Amniotic epithelial cell (primary cell): ENCODE data around the gene SOX2.

Source experiments
- DNase-seq: peaks from one replicate; pipeline ENCODE4 v3.0.0-alpha.2; 2010; ENCODE audit warnings: low read depth

The SOX2 gene

DNA sequence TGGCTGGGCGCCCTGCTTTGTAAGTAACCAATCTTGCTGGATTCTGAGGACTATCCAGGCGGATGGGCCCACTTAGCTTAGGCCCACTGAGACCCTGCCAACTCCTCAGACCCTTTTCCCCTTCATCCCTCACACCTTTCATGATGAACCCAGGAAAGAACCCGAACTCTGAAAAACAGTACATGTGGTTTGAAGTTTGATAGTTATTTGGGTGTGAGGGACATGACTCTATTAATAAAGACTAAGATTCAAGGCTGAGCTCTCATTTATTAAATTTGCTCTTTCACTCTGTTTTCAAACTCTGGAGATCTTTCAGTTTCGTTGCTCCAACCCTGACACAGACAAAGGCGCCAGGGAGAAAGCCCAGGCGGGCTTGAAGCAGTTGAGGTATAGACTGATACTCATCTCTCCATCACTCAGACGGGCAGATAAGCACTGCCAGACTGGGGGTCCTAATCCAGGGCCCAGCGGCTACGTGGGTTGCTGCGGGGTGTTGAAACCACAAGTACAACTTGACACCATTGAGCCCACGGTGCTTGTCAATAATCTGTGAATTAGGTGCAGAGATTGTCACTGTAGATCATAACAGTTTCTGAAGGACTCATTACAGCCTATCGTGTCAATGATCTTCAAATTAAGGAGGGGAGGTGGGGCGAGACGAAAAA, 7.2 kb upstream of the SOX2 start:
- DNase-seq, result no peak

DNA sequence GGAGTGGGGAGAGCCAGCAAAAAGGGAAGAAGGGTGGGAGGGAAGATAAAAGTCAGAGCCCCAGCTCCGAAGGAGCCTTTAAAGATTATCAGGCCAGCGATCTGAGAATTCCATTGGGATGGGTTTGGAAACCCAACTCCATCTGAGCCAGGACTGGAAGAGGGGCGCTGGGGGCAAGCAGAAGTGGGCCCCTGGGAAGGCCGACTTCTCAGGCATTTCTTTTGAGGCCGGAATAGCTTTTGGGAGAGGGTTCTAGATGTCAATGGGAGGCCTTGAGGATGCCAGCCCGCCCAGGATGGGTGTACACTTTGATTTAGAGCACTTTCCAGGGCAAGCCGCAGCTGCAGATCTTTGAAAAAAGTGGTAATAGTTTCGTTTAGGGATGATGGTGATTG, 6.6 kb upstream of the SOX2 start:
- DNase-seq, result no peak

DNA sequence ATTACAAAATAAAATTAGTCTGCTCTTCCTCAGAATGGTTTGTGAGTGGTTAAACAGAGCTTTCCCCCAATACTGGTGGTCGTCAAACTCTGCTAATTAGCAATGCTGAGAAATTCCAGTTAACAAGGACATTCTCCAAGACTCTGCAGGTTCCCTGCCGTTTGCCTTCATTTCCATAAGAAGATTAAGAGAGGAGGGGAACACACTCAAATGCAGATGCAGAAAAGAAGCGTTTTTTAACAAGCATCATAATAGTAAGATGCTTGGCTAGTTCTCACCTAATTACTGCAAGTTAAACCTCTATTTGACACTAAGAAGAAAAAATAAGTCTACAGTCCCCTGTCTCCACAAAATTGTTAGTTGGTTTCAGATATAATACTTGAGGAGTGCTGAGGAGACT, 3.7 kb upstream of the SOX2 start:
- DNase-seq, result no peak

DNA sequence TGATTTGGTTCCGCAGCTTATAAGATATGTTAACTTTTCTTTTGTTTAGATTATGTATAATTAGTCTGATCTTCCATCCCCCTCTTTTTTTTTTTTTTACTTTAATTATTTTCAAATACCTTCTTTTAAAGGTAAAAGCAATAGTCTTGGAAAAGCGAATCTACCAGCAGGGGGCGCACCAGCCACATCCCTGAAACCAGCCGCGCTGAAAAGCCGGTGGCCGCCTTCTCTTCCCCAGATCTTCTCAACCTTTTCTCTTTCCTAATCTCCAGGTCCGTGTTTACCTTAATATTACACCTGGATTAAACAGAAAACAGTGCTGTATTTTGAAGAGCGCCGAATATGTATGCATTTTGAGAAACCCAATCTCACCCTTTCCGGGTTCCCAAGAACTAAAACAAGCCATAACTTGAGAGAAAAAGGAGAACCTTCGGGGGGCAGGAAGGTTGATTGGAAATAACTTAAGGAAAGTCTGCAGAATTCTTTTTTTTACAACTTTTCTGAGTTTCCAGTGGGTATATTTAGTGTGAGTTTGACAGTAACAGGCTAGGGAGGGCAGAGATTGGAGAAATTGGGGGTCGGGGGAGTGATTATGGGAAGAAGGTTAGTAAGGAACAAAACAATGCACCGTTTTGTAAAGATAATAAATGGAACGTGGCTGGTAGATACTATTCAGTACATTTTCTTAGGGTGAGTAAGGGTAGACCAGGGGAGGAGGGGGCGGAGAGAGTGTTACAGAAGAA, 2.0 kb upstream of the SOX2 start:
- DNase-seq, result peak; percentile 39

DNA sequence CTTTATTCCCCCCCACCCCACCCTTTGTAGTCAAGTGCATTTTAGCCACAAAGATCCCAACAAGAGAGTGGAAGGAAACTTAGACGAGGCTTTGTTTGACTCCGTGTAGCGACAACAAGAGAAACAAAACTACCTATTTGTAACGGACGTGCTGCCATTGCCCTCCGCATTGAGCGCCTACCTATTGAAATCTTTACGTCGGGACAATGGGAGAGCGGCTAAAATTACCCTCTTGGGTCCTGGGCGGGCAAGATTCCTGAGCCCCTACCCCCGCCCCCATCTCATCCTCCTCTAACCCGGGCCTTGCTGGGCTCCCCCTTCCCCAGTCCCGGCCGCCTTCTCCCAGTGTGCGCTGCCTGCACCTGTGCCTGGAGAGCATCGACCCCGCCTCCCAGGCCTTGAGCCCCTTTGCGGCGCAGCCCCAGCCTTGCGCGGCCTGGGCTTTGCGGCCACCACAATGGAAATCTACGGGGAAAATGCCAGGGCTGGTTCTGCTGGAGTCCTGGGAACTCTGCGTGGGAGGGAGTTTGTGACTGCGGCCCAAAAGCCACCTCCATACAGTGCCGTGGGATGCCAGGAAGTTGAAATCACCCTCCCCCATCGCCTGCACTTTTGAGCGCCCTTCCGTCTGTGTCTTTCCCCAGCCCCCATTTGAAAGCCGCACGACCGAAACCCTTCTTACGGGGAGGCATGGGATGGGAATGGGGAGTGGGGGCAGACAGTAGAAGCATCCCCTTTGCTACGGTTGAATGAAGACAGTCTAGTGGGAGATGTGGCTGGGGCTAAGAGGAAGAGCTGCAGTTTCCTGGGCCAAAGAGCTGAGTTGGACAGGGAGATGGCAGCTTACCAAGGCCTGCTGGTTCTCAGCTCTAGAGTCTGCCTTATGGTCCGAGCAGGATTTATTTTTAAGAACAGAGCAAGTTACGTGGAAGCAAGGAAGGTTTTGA, 1.1 kb upstream of the SOX2 start:
- no peak for DNase-seq

DNA sequence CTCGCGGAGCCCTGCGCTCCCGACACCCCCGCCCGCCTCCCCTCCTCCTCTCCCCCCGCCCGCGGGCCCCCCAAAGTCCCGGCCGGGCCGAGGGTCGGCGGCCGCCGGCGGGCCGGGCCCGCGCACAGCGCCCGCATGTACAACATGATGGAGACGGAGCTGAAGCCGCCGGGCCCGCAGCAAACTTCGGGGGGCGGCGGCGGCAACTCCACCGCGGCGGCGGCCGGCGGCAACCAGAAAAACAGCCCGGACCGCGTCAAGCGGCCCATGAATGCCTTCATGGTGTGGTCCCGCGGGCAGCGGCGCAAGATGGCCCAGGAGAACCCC, 464 bp downstream of the SOX2 start:
- DNase-seq, result no peak

DNA sequence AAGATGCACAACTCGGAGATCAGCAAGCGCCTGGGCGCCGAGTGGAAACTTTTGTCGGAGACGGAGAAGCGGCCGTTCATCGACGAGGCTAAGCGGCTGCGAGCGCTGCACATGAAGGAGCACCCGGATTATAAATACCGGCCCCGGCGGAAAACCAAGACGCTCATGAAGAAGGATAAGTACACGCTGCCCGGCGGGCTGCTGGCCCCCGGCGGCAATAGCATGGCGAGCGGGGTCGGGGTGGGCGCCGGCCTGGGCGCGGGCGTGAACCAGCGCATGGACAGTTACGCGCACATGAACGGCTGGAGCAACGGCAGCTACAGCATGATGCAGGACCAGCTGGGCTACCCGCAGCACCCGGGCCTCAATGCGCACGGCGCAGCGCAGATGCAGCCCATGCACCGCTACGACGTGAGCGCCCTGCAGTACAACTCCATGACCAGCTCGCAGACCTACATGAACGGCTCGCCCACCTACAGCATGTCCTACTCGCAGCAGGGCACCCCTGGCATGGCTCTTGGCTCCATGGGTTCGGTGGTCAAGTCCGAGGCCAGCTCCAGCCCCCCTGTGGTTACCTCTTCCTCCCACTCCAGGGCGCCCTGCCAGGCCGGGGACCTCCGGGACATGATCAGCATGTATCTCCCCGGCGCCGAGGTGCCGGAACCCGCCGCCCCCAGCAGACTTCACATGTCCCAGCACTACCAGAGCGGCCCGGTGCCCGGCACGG, 991 bp downstream of the SOX2 start:
- no peak for DNase-seq

DNA sequence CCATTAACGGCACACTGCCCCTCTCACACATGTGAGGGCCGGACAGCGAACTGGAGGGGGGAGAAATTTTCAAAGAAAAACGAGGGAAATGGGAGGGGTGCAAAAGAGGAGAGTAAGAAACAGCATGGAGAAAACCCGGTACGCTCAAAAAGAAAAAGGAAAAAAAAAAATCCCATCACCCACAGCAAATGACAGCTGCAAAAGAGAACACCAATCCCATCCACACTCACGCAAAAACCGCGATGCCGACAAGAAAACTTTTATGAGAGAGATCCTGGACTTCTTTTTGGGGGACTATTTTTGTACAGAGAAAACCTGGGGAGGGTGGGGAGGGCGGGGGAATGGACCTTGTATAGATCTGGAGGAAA, 1.5 kb downstream of the SOX2 start:
- DNase-seq, result no peak

DNA sequence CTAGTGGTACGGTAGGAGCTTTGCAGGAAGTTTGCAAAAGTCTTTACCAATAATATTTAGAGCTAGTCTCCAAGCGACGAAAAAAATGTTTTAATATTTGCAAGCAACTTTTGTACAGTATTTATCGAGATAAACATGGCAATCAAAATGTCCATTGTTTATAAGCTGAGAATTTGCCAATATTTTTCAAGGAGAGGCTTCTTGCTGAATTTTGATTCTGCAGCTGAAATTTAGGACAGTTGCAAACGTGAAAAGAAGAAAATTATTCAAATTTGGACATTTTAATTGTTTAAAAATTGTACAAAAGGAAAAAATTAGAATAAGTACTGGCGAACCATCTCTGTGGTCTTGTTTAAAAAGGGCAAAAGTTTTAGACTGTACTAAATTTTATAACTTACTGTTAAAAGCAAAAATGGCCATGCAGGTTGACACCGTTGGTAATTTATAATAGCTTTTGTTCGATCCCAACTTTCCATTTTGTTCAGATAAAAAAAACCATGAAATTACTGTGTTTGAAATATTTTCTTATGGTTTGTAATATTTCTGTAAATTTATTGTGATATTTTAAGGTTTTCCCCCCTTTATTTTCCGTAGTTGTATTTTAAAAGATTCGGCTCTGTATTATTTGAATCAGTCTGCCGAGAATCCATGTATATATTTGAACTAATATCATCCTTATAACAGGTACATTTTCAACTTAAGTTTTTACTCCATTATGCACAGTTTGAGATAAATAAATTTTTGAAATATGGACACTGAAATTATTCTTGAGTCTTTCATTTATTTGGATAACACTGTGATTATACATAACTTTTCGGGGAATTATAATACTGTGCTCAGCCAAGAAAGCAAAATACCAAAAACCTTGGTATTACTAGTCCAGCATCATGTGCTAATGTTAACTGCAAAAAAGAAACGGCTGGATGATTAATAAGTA, 2.2 kb downstream of the SOX2 start:
- DNase-seq, result no peak

DNA sequence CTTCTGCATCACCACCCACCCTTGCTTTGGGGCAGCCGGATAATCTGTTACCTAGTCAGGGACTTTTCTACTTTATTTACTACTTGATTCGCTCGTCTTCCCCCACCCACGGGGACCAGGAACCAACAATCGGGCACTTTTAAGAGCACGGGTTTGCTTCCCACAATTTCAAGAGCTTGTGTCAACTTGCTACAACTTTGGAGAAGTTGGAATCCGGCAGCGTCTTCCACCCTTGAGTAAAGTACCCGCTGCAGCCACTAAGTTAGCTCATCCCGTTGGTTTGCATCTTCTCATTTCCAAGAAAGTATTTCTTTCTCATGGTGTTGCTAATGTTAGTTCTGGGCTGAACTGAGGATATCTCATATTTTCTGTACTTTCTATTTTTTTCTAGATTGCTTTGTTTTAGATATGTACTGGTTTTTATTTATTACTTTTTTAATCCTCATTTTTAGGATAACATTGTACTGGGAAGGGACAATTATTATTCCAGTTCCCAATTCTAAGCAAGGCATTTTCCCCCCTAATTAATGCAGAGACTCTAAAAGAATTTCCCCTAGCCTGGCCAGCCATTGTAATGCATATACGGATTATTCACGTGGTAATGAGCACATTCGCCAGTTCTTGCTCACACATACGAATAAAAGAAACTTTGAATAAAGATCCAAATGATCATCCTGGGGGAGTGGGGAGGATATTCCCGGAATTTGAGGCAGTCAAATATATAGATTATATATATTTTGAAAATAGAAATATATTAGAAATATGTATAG, 4.0 kb downstream of the SOX2 start:
- DNase-seq, result no peak

DNA sequence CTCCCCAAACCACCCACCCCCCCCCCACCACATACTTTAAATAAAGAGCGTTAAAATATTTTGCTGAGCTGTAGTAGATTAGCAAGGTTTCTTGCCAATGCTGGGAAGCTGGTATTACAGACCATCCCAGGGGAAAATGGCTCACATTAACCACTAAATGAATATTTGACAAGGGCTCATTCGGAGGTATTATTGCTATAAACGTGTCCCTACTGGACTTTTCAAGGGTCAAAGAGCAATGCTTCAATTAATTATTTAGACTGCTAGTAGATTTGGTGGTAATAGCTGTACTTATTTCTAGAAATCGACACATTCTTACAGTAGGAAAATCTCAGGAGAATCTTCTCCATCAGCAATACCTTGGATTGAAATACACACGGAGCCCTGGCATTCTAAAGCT, 5.2 kb downstream of the SOX2 start:
- no peak for DNase-seq

DNA sequence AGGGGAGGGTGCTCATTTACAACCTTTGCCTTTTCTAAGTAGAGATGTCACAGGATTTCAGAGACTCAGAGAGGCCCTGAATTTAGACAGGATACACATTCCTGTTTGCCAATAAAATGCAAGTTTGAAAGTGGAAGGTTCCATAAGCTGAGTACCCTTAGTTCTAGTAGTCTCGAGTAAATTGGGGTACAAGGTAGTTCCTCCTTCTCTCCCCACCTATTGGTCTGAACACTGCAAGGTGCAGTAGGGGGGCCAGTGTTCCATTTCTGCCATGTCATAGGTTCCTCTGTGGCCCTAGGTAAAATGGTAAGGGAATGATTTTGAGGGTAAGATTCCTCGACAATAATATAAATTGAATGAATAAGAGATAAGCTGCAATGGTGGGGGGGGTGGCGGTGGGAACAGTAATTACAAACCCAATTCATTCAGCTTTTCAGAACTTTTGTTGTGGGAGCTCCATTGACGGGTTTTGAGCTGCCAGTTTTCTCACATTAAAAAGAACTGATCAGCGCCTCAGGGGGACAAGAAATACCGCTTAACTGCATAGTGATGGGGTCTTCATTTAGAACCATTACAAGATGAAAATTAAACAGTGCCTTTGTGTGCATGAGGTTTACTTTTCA, 5.9 kb downstream of the SOX2 start:
- no peak for DNase-seq

DNA sequence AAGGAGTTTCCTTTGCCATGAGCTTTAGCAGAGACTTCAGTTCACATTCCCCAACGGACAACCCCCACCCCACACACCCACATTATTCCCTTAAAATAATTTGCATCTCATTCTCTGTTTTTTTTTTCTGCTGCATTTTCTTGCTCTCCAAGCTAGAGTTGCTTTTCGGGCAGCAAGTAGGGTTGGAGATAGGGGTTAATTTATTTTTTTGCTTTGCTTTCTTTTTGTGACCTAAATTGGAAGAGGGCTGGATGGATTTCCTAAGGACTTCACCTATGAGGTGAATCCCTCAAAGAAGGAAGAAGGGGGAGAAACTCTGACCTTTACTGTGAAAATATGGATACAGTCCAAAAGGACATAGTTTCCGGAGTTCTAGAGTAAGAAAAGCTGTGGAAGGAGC, 6.6 kb downstream of the SOX2 start:
- DNase-seq, result no peak

DNA sequence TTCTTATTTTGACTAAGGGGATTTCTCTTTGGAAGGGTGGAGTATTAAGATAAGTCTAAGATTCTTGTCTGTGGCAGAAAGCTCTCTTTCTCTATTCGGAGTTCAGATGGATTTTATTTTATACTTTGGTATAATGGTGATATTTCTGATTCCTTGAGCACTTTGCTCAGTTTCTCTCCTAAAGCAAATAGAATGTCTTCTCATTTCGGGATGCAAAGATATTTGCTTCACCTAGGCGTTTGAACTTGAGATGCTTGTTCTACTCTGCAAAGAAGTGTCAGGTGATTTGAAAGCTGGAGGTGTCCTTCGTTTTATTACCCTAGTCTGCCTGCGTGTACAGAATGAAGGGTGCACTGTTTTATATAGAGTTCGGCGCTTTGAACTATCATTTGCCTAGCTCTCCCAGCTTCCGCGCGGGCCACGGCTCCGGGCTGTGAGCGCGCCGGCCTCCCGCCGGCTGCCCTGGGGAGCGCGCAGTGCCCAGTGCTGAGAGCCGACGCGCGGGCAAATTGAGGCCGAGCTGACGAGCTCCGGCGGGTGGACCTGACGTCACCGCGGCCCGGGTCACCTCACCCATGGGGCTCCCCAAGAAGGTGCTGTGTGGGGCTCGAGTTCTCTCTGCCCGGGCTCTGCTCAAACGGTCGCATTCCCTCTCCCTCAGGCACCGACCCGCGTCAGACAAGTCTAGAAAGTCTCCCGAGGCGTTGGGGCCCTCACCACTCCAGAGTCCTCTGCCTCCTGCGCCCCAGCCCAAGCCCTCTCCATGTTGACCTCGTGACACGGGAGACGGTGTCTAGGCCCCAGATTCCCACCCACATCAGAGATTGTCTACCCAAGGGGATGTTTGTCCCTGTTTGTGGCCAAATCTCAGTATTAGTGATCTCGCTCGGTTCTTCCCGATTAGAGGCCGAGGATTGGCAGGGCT, 7.5 kb downstream of the SOX2 start:
- no peak for DNase-seq

DNA sequence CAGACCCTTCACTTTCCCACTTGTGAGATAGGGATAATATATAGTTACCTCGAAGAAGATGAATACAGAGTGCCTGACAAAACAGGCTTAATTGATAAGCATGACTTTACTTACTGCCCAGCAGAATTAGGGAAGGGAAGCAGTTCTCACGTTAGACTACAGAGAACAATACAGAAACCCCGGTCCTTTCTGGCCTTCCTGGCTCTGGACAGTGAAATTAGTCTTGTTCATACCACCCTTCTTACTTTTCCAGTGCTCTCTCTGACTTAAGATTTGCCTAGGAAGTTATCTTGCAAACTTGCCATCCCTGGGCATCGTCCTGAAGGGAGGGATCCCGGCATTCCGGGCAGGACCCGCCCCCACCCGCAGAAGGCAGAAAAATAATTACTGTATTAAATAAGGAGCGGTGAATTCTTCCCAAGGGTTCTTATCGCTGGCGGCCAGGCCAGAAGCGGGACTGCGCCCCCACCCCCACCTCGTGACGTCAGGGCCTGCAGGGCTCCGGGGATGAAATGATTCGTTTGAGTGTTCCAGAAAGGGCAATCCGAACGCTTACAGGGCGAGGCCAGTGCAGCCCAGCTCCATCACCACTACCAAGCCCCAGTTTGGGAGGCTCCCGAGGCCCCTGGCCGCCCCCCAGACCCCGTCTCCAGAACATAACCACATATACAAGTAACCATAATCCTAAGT, 8.4 kb downstream of the SOX2 start:
- DNase-seq, result no peak

DNA sequence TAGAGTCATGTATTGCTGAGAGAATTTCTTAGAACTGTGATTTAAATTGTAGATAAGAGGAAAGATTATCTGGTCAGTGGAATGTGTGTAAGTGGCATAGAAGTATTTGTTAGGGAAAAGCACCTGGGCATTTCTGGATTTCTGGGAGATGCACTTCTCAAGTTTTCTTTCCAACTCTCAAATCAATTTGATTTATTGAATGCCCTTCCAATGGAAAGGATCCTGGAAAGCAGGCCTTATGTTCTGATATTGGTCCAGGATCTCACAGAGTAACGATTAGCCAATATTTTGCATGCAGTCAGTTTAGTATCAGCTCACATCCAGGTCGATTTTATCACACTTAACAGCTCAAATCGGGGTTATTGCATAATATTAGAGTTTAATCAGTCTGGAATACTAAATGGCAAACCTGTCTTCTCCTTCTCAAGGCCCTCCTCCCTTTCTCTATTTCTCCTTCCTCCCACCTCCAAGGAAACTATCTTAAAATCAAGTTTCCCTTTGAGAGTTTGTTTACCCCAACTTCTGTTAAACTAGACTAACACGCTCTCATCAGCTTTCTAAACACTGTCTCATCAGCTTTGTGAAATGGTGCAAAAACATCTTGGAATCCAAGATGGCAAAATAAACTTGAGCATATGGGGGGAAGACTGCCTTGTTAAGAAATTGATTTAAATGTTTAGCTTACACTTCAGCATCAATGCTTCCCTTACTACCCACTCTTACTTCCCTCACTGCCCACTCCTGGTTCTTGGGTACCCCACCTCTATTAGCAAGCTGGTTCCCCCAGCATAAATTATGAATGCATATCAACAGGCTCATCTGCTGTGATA, 9.5 kb downstream of the SOX2 start:
- DNase-seq, result no peak

DNA sequence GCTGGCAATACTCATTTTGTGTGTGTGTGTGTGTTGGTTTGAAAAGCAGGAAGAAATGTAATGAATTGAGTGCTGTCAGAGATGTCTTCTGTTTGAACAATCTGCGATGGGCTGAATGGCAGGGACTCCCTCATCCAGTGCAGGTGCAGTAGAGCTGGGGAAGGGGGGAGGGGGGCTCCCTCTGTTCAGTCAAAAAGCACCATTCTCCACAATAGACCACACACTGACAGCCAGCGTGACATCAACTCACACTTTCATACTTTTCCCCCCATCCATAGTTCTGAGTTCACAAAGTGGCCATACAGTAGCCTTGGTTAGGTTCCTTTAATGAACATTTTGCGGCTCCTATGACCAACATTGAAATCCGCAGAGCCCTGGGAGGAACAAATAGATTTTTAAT, 10.4 kb downstream of the SOX2 start:
- no peak for DNase-seq
